GM19372 (cell line): Measurements from ENCODE around the gene IMPDH1.

Experiments
- ATAC-seq: cut with Tn5 transposase; IDR thresholded peaks from one replicate; pipeline ENCODE4 v1.9.1; 2021; ENCODE audit warnings: mild to moderate bottlenecking, low read depth, moderate library complexity; ENCODE audit not compliant: unreplicated experiment

The IMPDH1 gene

GRCh38 chr7:128363261-128363721 lies 46.5 kb downstream of the IMPDH1 start:
- no peak for ATAC-seq

GRCh38 chr7:128362670-128363069 lies 47.1 kb downstream of the IMPDH1 start:
- ATAC-seq: no peak

GRCh38 chr7:128361411-128362379 lies 48.1 kb downstream of the IMPDH1 start, which contains the start of gene PRRT4:
PRRT4 (minus strand) TSS chr7:128361690.
- ATAC-seq: no peak

- ATAC-seq: no peak
Observed at GRCh38 chr7:128360359-128360678, 49.5 kb downstream of the IMPDH1 start.

GRCh38 chr7:128359939-128360338 lies 49.8 kb downstream of the IMPDH1 start:
- no peak for ATAC-seq

- no peak for ATAC-seq
Observed at GRCh38 chr7:128359336-128359735, 50.4 kb downstream of the IMPDH1 start.

GRCh38 chr7:128358233-128358632 lies 51.5 kb downstream of the IMPDH1 start:
- no peak for ATAC-seq

GRCh38 chr7:128357217-128357613 lies 52.6 kb downstream of the IMPDH1 start:
- ATAC-seq: no peak

GRCh38 chr7:128356546-128357216 lies 53.1 kb downstream of the IMPDH1 start:
- ATAC-seq: no peak

GRCh38 chr7:128353610-128354009 lies 56.2 kb downstream of the IMPDH1 start:
- no peak for ATAC-seq

GRCh38 chr7:128353189-128353588 lies 56.6 kb downstream of the IMPDH1 start:
- ATAC-seq: no peak

- ATAC-seq: no peak
Observed at GRCh38 chr7:128352636-128353035, 57.1 kb downstream of the IMPDH1 start.

GRCh38 chr7:128352153-128352537 lies 57.6 kb downstream of the IMPDH1 start:
- no peak for ATAC-seq

- no peak for ATAC-seq
Observed at GRCh38 chr7:128351296-128352152, 58.3 kb downstream of the IMPDH1 start.

GRCh38 chr7:128350708-128351295 lies 59.0 kb downstream of the IMPDH1 start:
- no peak for ATAC-seq

- no peak for ATAC-seq
Observed at GRCh38 chr7:128349466-128349825, 60.3 kb downstream of the IMPDH1 start.

GRCh38 chr7:128347647-128348097 lies 62.1 kb downstream of the IMPDH1 start:
- no peak for ATAC-seq

- ATAC-seq: no peak
Observed at GRCh38 chr7:128344431-128344774, 65.4 kb downstream of the IMPDH1 start.

- peak; percentile 94 for ATAC-seq
Observed at GRCh38 chr7:128343554-128344430, 66.0 kb downstream of the IMPDH1 start, which contains the start of gene RBM28. RBM28 (minus strand) TSS chr7:128343908; CDS start chr7:128343793, 115 bp downstream.
